HG03280 (cell line): Measurements from ENCODE around the gene MRPS18A.
A peak's percentile ranks its signal among the peaks of the same experiment; 100 is the strongest.

Source experiments
- ATAC-seq: cut with Tn5 transposase; IDR thresholded peaks from one replicate; pipeline ENCODE4 v1.9.1; 2021; ENCODE audit warnings: mild to moderate bottlenecking, moderate library complexity; ENCODE audit not compliant: unreplicated experiment

MRPS18A gene

GRCh38 chr6:43699564-43700186 lies 12.1 kb upstream of the MRPS18A start:
- ATAC-seq: no peak

GRCh38 chr6:43698584-43699349 lies 11.2 kb upstream of the MRPS18A start:
- no peak for ATAC-seq

- no peak for ATAC-seq
These were observed 9.8 kb upstream of the MRPS18A start for GRCh38 chr6:43697421-43697820.

DNA sequence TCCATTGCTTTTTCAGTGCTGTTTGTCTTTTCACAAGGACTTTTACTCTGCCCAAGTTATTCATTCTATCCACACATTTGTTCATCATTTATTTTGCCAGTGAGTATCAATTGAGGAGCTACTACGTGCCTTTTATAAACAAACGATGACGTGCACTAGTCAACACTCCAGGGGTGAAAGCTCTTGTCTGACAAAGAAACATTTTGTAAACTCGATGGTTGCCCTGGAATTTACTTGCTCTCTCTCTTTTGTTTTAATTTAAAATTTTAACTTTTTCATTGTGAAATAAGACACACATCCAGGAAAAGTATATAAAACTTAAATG lies 8.3 kb upstream of the MRPS18A start:
- no peak for ATAC-seq

DNA sequence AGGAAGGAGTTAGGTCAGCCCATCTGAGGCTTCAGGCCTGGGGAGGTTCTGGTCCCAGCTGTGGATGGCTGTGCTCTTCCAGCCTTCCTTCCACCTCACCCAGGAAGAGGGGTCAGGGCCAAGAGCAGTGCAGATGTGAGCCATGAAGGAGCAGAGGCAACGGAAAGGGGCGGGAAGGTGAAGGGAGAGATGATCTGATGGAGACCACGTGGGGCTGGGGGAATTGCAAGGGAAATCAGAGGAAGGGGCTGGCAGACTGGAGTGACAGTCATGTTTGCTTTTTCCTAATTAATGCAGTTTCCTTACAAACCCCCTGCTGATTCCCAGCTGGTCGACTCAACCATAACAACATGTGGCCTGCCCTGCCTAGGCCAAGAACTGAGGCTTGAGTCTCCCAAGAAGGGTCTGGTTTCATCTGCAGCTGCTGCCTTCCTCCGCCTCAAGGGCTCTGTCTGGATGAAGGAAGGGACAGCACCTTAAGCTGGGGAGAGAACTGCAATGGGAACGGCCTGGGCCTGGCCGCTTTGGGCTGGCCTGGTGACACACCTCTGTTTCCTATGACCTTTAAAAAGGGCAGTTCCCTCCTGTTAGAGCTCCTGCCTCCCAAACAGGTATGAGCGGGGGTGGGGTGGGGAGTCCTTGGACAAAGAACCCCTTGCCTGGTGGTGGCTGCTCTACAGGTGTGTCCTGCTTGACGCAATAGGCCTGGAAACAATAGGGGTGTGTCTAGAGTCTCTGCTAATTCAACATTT lies 7.8 kb upstream of the MRPS18A start:
- ATAC-seq: no peak

DNA sequence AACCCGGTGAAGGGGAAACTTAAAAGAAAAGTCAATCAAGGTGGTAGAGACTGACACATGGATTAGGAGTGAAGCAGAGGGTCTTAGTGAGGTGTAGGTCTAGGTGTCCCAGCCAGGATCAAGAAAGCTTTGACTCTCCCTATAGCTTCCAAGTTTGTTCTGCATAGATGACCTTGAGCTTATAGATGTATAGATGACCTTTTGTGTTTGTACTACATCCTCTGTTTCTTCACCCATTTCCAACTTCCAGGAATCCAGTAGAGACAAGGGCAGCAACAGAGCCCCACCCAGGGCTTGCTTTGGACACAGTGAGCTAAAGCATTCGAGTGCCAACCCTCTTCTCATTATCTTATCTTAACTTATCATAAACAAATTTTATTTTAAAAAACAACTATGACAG lies 1.8 kb upstream of the MRPS18A start:
- no peak for ATAC-seq

- ATAC-seq: no peak
These were observed 533 bp downstream of the MRPS18A start for GRCh38 chr6:43687079-43687436.

- ATAC-seq: peak; percentile 56
These were observed 3.7 kb downstream of the MRPS18A start for GRCh38 chr6:43683708-43684455.

- ATAC-seq: no peak
These were observed 4.7 kb downstream of the MRPS18A start for GRCh38 chr6:43682724-43683429.

DNA sequence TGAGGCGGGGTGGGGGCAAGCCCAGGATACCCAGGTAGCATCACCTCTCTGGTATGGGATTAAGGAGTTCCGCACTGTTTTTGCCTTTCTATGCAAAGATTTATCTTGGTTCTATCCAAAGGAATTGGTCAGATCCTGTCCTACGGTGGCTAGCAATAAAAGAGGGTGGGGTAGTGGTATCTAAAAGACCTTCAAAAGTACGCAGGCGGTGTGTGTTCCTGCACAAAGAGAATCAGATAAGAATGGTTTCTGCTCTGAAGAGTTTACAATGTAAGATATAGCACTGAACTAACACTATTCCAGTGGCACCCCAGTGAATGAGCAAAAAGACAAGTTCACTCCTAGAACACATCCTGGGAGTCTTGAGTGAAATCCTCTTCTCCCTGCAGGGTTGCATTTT lies 6.3 kb downstream of the MRPS18A start:
- no peak for ATAC-seq

GRCh38 chr6:43680308-43681200 lies 7.0 kb downstream of the MRPS18A start:
- ATAC-seq: no peak

- no peak for ATAC-seq
These were observed 8.5 kb downstream of the MRPS18A start for GRCh38 chr6:43679057-43679456.

- ATAC-seq: no peak
These were observed 9.2 kb downstream of the MRPS18A start for GRCh38 chr6:43678341-43678740.

- no peak for ATAC-seq
These were observed 9.8 kb downstream of the MRPS18A start for GRCh38 chr6:43677759-43678158.

GRCh38 chr6:43676962-43677606 lies 10.5 kb downstream of the MRPS18A start:
- no peak for ATAC-seq

- no peak for ATAC-seq
These were observed 12.7 kb downstream of the MRPS18A start for GRCh38 chr6:43674921-43675320.

- no peak for ATAC-seq
These were observed 13.3 kb downstream of the MRPS18A start for GRCh38 chr6:43674291-43674690.

DNA sequence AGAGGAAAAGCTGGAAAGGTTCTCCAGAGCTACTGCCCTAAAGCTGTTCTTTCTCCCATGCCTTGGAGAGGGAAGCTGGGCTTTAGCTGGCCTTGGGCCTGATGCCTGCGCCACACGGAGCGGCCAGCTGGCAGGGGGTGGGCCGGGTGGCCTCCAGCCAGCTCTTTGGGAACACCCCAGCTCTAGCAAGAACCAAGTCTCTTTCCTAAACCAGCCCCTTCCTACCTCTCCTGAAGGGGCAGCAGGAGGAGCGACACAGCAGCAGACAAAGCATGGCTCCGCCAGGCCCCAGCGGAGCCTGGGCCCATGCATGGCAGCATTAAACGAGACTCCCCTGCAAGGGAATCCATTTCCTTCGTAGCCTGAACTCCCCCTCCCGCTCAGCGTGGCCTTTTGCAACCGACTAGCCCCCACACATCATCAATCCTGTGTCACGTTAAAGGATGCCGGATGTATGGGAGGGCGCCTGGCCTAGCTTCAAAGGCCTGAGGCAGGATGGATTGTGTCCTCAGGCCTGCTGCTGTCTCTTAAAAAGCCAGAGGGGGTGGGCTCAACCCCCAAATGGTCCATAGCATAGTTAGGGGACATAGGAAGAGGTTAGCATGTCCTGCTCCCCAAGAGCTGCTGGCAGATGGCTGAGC lies 14.0 kb downstream of the MRPS18A start:
- ATAC-seq: no peak
